Neural progenitor cell (in vitro differentiated cells): ENCODE data around the gene GALNS.

Experiments used
- EZH2 ChIP-seq: fragments of 200-600 bp; sonication (generic); IDR thresholded peaks from 2 replicates; pipeline ENCODE4 v1.6.1; 2017; ENCODE audit warnings: antibody characterized with exemption, mild to moderate bottlenecking, moderate library complexity
- EZH2phosphoT487 ChIP-seq: fragments of 200-600 bp; sonication (generic); IDR thresholded peaks from 2 replicates; pipeline ENCODE4 v1.6.1; 2017; ENCODE audit warnings: antibody characterized with exemption
- TF ChIP-seq, protein P1 (sequence below): fragments of 200-600 bp; sonication (generic); IDR thresholded peaks from 2 replicates; pipeline ENCODE4 v1.5.1; 2017; ENCODE audit warnings: antibody characterized with exemption, mild to moderate bottlenecking

DNA sequence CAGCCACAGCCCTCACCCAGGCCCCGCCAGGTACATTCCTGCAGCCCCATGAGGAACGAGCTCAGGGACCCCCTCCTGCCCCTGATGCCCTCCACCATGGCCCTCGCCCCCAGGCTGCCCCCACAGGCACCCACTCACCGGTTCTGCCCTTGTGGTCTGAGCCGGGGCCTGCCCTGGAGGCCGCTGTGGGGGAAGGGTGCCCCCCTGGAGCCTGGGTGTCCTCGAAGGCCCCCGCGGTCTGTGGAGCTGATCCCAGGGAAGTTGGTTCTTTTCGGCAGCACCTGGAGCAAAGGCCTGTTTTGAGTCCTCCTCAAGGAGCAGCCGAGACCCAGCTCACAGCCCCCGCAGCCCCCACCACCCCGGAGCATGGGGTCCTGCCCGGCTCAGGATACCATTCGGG lies 7.4 kb upstream of the GALNS start:
- no peak for TF ChIP-seq EZH2
- TF ChIP-seq, protein P1, sequence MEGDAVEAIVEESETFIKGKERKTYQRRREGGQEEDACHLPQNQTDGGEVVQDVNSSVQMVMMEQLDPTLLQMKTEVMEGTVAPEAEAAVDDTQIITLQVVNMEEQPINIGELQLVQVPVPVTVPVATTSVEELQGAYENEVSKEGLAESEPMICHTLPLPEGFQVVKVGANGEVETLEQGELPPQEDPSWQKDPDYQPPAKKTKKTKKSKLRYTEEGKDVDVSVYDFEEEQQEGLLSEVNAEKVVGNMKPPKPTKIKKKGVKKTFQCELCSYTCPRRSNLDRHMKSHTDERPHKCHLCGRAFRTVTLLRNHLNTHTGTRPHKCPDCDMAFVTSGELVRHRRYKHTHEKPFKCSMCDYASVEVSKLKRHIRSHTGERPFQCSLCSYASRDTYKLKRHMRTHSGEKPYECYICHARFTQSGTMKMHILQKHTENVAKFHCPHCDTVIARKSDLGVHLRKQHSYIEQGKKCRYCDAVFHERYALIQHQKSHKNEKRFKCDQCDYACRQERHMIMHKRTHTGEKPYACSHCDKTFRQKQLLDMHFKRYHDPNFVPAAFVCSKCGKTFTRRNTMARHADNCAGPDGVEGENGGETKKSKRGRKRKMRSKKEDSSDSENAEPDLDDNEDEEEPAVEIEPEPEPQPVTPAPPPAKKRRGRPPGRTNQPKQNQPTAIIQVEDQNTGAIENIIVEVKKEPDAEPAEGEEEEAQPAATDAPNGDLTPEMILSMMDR: no peak
- no peak for TF ChIP-seq EZH2phosphoT487
